Large intestine (tissue), 3 donors: ENCODE data around the gene MAN2A1. TPM values are rescaled to one million over a fixed set of nuclear protein-coding genes. Genes with fewer than 3 reads are reported as not detected.

Experiments
- DNase-seq, 2 donors: peaks; one replicate each; pipeline versions ENCODE4 v3.0.0 to v3.0.0-alpha.2; 2013
- H3K27ac ChIP-seq: one replicate; pipeline ENCODE4 v1.5.1; 2013; ENCODE audit warnings: low read length
- H3K27me3 ChIP-seq: 2 replicates; pipeline ENCODE4 v1.6.1; 2013; ENCODE audit warnings: low read length; ENCODE audit not compliant: control insufficient read depth, insufficient read depth
- H3K36me3 ChIP-seq: 2 replicates; pipeline ENCODE4 v1.6.1; 2013; ENCODE audit warnings: low read length; ENCODE audit not compliant: control insufficient read depth, insufficient read depth
- H3K4me1 ChIP-seq: one replicate; pipeline ENCODE4 v1.6.1; 2013; ENCODE audit warnings: low read length; ENCODE audit not compliant: control insufficient read depth, insufficient read depth
- H3K4me3 ChIP-seq: one replicate; pipeline ENCODE4 v1.5.1; 2013; ENCODE audit warnings: low read length
- H3K9me3 ChIP-seq: one replicate; pipeline ENCODE4 v1.6.1; 2013; ENCODE audit warnings: mild to moderate bottlenecking, low read depth, low read length, moderate library complexity; ENCODE audit not compliant: control insufficient read depth
- WGBS: methylation state at CpG from one replicate; pipeline ENCODE4 v1.1.5; 2013; ENCODE audit warnings: low lambda C conversion rate; ENCODE audit not compliant: insufficient coverage; 5-methylcytosine and 5-hydroxymethylcytosine counted together
- polyA plus RNA-seq: library from polyadenylated mRNA; unstranded; fragments of 120-200 nt; gene quantifications from one replicate; pipeline ENCODE4 v1.2.1, GENCODE V29; 2013

MAN2A1 gene
- polyA plus RNA-seq, 1 donor = 100.0 TPM

GRCh38 chr5:109833946-109834345 lies 144.2 kb downstream of the MAN2A1 start:
- no peak for DNase-seq
- Histone ChIP-seq H3K4me3 (no peak overlapping the region), H3K36me3 (peaks cover 23% of the 10 kb centered on the region), H3K27ac (no peak overlapping the region), H3K27me3 (no peaks in the 10 kb centered on the region), H3K9me3 (peaks cover 13% of the 10 kb centered on the region), H3K4me1 (no peaks in the 10 kb centered on the region)
- 100% methylated on average over 2 of the region's 3 CpGs for WGBS

- peaks cover 13% of the 10 kb centered on the region for H3K9me3 ChIP-seq
- no peak overlapping the region for H3K27ac ChIP-seq
- DNase-seq = no peak
- WGBS = no CpG with 5 or more reads among the region's 8 CpGs
- no peak overlapping the region for H3K4me3 ChIP-seq
- H3K4me1 ChIP-seq = no peaks in the 10 kb centered on the region
- no peaks in the 10 kb centered on the region for H3K27me3 ChIP-seq
- H3K36me3 ChIP-seq = peaks cover 28% of the 10 kb centered on the region
These were observed 146.6 kb downstream of the MAN2A1 start for GRCh38 chr5:109836280-109836679.

GRCh38 chr5:109837231-109837861 lies 147.6 kb downstream of the MAN2A1 start:
- Histone ChIP-seq H3K4me3 (no peak overlapping the region), H3K27ac (no peak overlapping the region), H3K27me3 (no peaks in the 10 kb centered on the region), H3K4me1 (no peaks in the 10 kb centered on the region), H3K9me3 (peaks cover 13% of the 10 kb centered on the region), H3K36me3 (peaks cover 27% of the 10 kb centered on the region)
- DNase-seq = no peak
- 100% methylated on average over 1 of the region's 6 CpGs for WGBS

GRCh38 chr5:109838157-109838556 lies 148.4 kb downstream of the MAN2A1 start:
- Histone ChIP-seq H3K4me1 (no peaks in the 10 kb centered on the region), H3K4me3 (no peak overlapping the region), H3K27me3 (no peaks in the 10 kb centered on the region), H3K9me3 (peaks cover 5% of the 10 kb centered on the region), H3K36me3 (peaks cover 32% of the 10 kb centered on the region), H3K27ac (no peak overlapping the region)
- WGBS = 100% methylated on average over 1 of the region's 1 CpG
- no peak for DNase-seq

- WGBS = 90% methylated on average over 3 of the region's 4 CpGs
- peaks cover 46% of the 10 kb centered on the region for H3K36me3 ChIP-seq
These were observed 154.4 kb downstream of the MAN2A1 start for GRCh38 chr5:109844148-109844547.

GRCh38 chr5:109844695-109845094 lies 155.0 kb downstream of the MAN2A1 start:
- peaks cover 51% of the 10 kb centered on the region for H3K36me3 ChIP-seq
- H3K27me3 ChIP-seq = no peaks in the 10 kb centered on the region
- no peak for DNase-seq
- 100% methylated on average over 2 of the region's 4 CpGs for WGBS
- H3K9me3 ChIP-seq = no peaks in the 10 kb centered on the region
- no peak overlapping the region for H3K4me3 ChIP-seq
- no peaks in the 10 kb centered on the region for H3K4me1 ChIP-seq
- no peak overlapping the region for H3K27ac ChIP-seq

More at GRCh38 chr5:109844148-109844547, 154.4 kb downstream of the MAN2A1 start:
- H3K4me1 ChIP-seq = no peaks in the 10 kb centered on the region
- no peak for DNase-seq
- H3K27ac ChIP-seq = no peak overlapping the region
- H3K4me3 ChIP-seq = no peak overlapping the region
- no peaks in the 10 kb centered on the region for H3K9me3 ChIP-seq
- H3K27me3 ChIP-seq = no peaks in the 10 kb centered on the region

GRCh38 chr5:109848130-109848529 lies 158.4 kb downstream of the MAN2A1 start:
- no peak overlapping the region for H3K4me3 ChIP-seq
- WGBS = 100% methylated on average over 1 of the region's 3 CpGs
- peaks cover 51% of the 10 kb centered on the region for H3K36me3 ChIP-seq
- no peak overlapping the region for H3K27ac ChIP-seq
- H3K9me3 ChIP-seq = no peaks in the 10 kb centered on the region
- no peaks in the 10 kb centered on the region for H3K4me1 ChIP-seq
- no peaks in the 10 kb centered on the region for H3K27me3 ChIP-seq
- DNase-seq = no peak

GRCh38 chr5:109849478-109850088 lies 159.9 kb downstream of the MAN2A1 start:
- WGBS = 92% methylated on average over 2 of the region's 4 CpGs

GRCh38 chr5:109852371-109853155 lies 162.8 kb downstream of the MAN2A1 start:
- Histone ChIP-seq H3K27me3 (no peaks in the 10 kb centered on the region), H3K27ac (no peak overlapping the region), H3K4me3 (no peak overlapping the region), H3K4me1 (no peaks in the 10 kb centered on the region), H3K36me3 (peaks cover 52% of the 10 kb centered on the region), H3K9me3 (no peaks in the 10 kb centered on the region)
- DNase-seq = peak in 1 of 2 donors; percentile 16
- WGBS = no CpG with 5 or more reads among the region's 1 CpG

More at GRCh38 chr5:109849478-109850088, 159.9 kb downstream of the MAN2A1 start:
- no peak for DNase-seq
- H3K4me3 ChIP-seq = no peak overlapping the region
- no peaks in the 10 kb centered on the region for H3K4me1 ChIP-seq
- no peaks in the 10 kb centered on the region for H3K27me3 ChIP-seq
- no peaks in the 10 kb centered on the region for H3K9me3 ChIP-seq
- peaks cover 48% of the 10 kb centered on the region for H3K36me3 ChIP-seq
- H3K27ac ChIP-seq = no peak overlapping the region

- H3K4me1 ChIP-seq = no peaks in the 10 kb centered on the region
- H3K4me3 ChIP-seq = no peak overlapping the region
- no peaks in the 10 kb centered on the region for H3K27me3 ChIP-seq
- no peaks in the 10 kb centered on the region for H3K9me3 ChIP-seq
- 40% methylated on average over 1 of the region's 3 CpGs for WGBS
- H3K36me3 ChIP-seq = peaks cover 54% of the 10 kb centered on the region
- H3K27ac ChIP-seq = no peak overlapping the region
- peak in 1 of 2 donors; percentile 20 for DNase-seq
These were observed 163.7 kb downstream of the MAN2A1 start for GRCh38 chr5:109853377-109853776.
